ENCODE data around the gene FSIP1. TPM values are rescaled to one million over a fixed set of nuclear protein-coding genes. Genes with fewer than 3 reads are reported as not detected.

The FSIP1 gene
- total and polyA plus RNA-seq, 5 donors: 0.16 to 0.53 (median 0.34) TPM

DNA sequence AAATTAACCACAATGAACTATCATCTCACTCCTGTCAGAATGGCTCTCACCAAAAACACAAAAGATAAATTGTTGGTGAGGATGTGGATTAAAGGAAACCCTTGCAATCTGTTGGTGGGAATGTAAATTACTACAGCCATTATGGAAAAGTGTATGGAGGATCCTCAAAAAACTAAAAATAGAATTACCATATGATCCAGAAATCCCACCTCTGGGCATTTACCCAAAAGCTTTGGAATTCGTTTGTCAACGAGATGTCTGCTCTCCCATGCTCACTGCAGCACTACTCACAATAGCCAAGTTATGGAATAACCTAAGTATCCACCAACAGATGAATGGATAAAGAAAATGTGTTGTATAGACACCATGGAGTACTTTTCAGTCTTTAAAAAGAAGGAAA is 21.6 kb downstream of the FSIP1 start:
- Histone ChIP-seq H3K27ac (ENCODE audit: low read length) (no peak overlapping the region), H3K27me3 (ENCODE audit: control insufficient read depth, insufficient read depth) (no peaks in the 10 kb centered on the region), H3K9me3 (ENCODE audit: control insufficient read depth, low read length) (no peaks in the 10 kb centered on the region), H3K4me1 (ENCODE audit: control insufficient read depth, insufficient read depth, low read length) (no peaks in the 10 kb centered on the region), H3K4me3 (ENCODE audit: low read length) (no peak overlapping the region)
- intact Hi-C loops (cut with DNase I): loop anchor here in 1 of 4 donors (10.0 kb wide), 1 partner anchor 156 kb away; no protein-coding TSS in a partner anchor
- DNase-seq (no peak), ATAC-seq (no peak)
- 40% methylated on average over 2 of the region's 2 CpGs for WGBS

DNA sequence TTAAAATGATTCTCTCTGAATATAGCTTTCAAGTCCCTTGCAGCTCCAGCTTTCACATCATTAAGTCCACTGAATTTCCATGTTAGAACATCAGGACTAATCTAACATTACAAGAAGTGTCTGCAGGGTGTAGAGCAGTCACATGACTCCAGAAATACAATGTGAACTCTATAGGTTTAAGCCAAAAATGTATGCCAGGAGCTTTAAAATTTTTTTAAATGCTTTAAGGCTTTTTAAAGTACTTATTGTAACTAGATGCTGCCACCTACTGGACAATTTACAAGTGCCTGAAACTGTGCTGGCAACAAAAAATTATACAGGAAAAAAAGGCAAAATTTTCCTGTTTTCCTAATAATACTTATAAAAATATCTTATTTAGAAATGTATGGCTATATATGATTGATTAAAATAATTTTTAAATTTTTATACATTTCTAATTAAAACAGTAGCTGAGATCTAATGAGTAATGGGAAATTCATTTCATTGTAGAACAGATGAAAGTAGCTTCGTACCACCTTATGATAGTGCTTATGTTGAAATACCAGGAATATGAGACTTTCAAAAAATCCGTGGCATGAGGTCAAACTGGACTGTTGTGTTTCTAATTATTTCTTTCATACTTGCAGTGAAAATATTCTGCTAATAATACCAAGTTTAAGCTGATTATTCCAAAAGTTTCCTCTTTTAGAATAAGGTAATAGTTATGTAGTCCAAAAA is 25.7 kb downstream of the FSIP1 start:
- 49% methylated on average over 2 of the region's 2 CpGs for WGBS
- ATAC-seq (no peak), DNase-seq (no peak)
- Histone ChIP-seq H3K27me3 (ENCODE audit: control insufficient read depth, insufficient read depth) (no peaks in the 10 kb centered on the region), H3K4me1 (ENCODE audit: control insufficient read depth, insufficient read depth, low read length) (no peaks in the 10 kb centered on the region), H3K9me3 (ENCODE audit: control insufficient read depth, low read length) (no peaks in the 10 kb centered on the region), H3K27ac (ENCODE audit: low read length) (no peak overlapping the region), H3K4me3 (ENCODE audit: low read length) (no peak overlapping the region)
- intact Hi-C loops (cut with DNase I): loop anchor here (5.0 to 10.0 kb wide), 6 partner anchors 70 to 1052 kb away; partner anchors contain the start of gene THBS1 (in 1 of the 4)

DNA sequence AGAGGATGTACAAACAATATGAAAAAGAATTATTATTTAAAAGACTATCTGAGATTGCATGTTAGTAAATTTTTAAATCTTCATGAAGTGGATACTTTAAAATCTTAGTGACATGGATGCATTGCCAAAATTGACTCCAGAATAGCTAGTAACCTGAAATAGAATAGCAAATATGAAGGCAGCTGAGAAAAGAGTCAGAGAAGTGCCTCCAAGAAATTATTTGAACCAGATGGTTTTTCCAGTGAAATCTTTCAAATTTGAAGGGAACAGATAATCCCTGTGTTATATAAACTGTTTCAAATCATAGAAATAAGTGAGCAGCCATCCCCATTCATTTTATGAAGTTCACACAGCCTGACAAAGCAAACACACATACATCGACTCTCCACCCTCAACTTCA is 29.6 kb downstream of the FSIP1 start:
- no peak overlapping the region for H3K27ac ChIP-seq (ENCODE audit: low read length)
- H3K4me3 ChIP-seq (ENCODE audit: low read length): no peak overlapping the region
- no peaks in the 10 kb centered on the region for H3K9me3 ChIP-seq (ENCODE audit: control insufficient read depth, low read length)
- ATAC-seq (no peak), DNase-seq (no peak)
- WGBS: 75% methylated on average over 1 of the region's 1 CpG
- intact Hi-C loops (cut with DNase I): loop anchor here (5.0 to 10.0 kb wide), 4 partner anchors 66 to 1048 kb away; partner anchors contain the start of gene THBS1 (in 1 of the 4)
- no peaks in the 10 kb centered on the region for H3K27me3 ChIP-seq (ENCODE audit: control insufficient read depth, insufficient read depth)
- no peaks in the 10 kb centered on the region for H3K4me1 ChIP-seq (ENCODE audit: control insufficient read depth, insufficient read depth, low read length)

DNA sequence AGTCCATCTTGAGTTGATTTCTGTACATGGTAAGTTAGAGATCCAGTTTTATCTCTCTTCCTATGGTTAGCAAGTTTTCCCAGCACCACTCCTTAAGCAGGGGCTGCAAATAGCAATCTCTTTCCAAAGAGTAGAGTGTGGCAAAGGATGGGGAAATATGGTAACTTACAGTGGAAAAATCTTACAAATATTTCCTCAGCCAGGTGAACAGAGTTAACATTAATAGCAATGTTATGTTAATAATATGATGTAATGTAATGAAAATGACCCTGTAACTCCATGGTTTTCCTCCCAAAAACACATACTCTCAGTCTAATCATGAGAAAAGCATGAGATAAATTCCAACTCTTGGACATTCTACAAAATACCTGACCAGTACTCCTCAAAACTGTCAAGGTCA is 30.4 kb downstream of the FSIP1 start:
- DNase-seq: no peak
- no peak overlapping the region for H3K27ac ChIP-seq (ENCODE audit: low read length)
- H3K9me3 ChIP-seq (ENCODE audit: control insufficient read depth, low read length): no peaks in the 10 kb centered on the region
- intact Hi-C loops (cut with DNase I): loop anchor here (5.0 to 10.0 kb wide), 4 partner anchors 65 to 1047 kb away; partner anchors contain the start of gene THBS1 (in 1 of the 4)
- H3K4me3 ChIP-seq (ENCODE audit: low read length): no peak overlapping the region
- no peaks in the 10 kb centered on the region for H3K27me3 ChIP-seq (ENCODE audit: control insufficient read depth, insufficient read depth)
- H3K4me1 ChIP-seq (ENCODE audit: control insufficient read depth, insufficient read depth, low read length): no peaks in the 10 kb centered on the region
- ATAC-seq: no peak

DNA sequence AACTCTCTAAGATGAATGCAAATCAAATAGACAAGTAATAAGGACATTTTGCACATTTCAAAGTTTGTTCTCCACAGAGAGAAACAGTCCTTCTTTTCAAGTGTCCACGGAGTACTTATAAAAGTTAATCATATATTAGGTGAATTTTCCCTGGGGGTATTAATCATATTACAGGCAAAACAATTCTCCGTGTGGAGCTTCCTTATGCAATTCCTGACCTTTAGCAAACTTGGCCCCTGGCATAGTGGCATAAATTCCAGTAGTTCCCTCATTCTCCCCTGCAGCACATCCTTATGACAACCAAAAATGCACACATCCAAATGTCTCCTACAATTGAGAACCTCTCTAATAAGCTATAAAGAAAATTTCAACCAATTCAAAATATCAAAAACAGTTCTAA is 34.4 kb downstream of the FSIP1 start:
- no peaks in the 10 kb centered on the region for H3K27me3 ChIP-seq (ENCODE audit: control insufficient read depth, insufficient read depth)
- DNase-seq (no peak), ATAC-seq (no peak)
- no peaks in the 10 kb centered on the region for H3K4me1 ChIP-seq (ENCODE audit: control insufficient read depth, insufficient read depth, low read length)
- no peak overlapping the region for H3K4me3 ChIP-seq (ENCODE audit: low read length)
- intact Hi-C loops (cut with DNase I): loop anchor here in 1 of 4 donors (10.0 kb wide), 1 partner anchor 153 kb away; no protein-coding TSS in a partner anchor
- no peaks in the 10 kb centered on the region for H3K9me3 ChIP-seq (ENCODE audit: control insufficient read depth, low read length)
- no peak overlapping the region for H3K27ac ChIP-seq (ENCODE audit: low read length)
- 50% methylated on average over 2 of the region's 2 CpGs for WGBS

DNA sequence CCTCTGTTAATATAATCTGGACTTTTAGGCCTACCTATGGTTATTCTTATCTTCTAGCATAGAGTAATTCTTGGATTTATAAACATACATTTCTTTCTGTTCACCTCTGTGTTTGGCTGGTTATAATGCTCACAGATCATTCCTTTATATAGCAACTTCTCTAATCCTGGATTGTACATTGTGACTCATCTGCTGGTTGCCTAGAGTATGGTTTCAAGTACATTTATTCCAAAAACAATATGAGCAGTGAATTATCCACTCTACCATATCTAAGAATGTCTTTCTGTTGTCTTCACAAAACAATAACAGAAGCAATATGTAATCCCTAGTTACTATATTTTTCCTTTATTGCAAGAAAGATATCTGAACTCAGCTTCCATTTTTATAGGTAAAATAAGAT is 35.3 kb downstream of the FSIP1 start:
- DNase-seq: no peak
- no peak for ATAC-seq
- no peaks in the 10 kb centered on the region for H3K9me3 ChIP-seq (ENCODE audit: control insufficient read depth, low read length)
- H3K4me3 ChIP-seq (ENCODE audit: low read length): no peak overlapping the region
- no peaks in the 10 kb centered on the region for H3K4me1 ChIP-seq (ENCODE audit: control insufficient read depth, insufficient read depth, low read length)
- no peaks in the 10 kb centered on the region for H3K27me3 ChIP-seq (ENCODE audit: control insufficient read depth, insufficient read depth)
- intact Hi-C loops (cut with DNase I): loop anchor here in 1 of 4 donors (10.0 kb wide), 1 partner anchor 153 kb away; no protein-coding TSS in a partner anchor
- no peak overlapping the region for H3K27ac ChIP-seq (ENCODE audit: low read length)

DNA sequence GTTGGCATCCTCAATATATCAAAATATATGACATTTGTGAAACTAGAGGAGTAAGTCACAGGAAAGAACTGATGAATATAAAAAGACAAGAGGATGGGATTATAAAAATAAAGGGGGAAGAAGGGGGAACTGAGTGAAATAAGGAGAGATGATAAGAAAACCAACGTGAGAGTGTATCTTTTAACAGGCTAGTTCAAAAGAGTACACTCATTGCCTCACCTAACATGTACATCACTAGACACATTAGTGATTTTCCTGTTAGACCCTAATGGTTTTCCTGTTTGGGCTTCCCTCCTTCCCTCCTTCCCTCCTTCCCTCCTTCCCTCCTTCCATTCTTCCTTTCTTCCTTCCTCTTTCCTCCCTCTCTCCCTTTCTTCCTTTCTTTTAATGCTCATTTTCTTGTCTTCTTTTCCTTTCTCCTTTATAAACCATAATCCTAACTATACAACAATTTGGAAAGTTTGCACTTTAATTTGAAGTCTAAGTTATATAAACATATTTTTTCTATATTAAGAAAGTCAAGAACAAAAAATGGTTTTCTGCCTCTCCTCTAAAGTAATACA is 35.8 kb downstream of the FSIP1 start:
- WGBS: 53% methylated on average over 1 of the region's 1 CpG
- H3K27ac ChIP-seq (ENCODE audit: low read length): no peak overlapping the region
- intact Hi-C loops (cut with DNase I): loop anchor here in 1 of 4 donors (10.0 kb wide), 1 partner anchor 152 kb away; no protein-coding TSS in a partner anchor
- H3K4me3 ChIP-seq (ENCODE audit: low read length): no peak overlapping the region
- no peaks in the 10 kb centered on the region for H3K27me3 ChIP-seq (ENCODE audit: control insufficient read depth, insufficient read depth)
- H3K4me1 ChIP-seq (ENCODE audit: control insufficient read depth, insufficient read depth, low read length): no peaks in the 10 kb centered on the region
- H3K9me3 ChIP-seq (ENCODE audit: control insufficient read depth, low read length): no peaks in the 10 kb centered on the region
- DNase-seq (no peak), ATAC-seq (no peak)

DNA sequence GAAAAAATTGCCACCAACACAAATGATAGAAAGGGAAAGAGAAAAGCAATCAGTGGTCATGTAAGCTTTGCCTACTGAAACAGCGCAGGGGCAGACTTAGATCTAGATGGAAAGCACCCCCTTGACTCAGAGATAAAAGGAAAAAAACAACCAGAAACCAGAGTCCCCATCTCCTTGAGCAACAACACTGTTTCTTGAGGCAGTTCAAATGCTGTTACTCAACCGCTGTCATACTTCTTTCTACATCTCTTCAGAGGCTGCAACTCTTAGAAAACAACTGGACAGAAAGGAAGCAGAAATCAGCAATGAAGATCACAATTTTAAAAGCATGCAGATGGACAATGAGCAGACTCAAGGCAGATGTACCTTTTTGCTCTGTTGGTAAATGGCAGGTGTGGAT is 36.5 kb downstream of the FSIP1 start:
- H3K4me3 ChIP-seq (ENCODE audit: low read length): no peak overlapping the region
- WGBS: 96% methylated on average over 2 of the region's 2 CpGs
- H3K27ac ChIP-seq (ENCODE audit: low read length): no peak overlapping the region
- DNase-seq: no peak
- ATAC-seq: no peak
- no peaks in the 10 kb centered on the region for H3K9me3 ChIP-seq (ENCODE audit: control insufficient read depth, low read length)
- intact Hi-C loops (cut with DNase I): loop anchor here in 1 of 4 donors (10.0 kb wide), 1 partner anchor 151 kb away; no protein-coding TSS in a partner anchor
- no peaks in the 10 kb centered on the region for H3K27me3 ChIP-seq (ENCODE audit: control insufficient read depth, insufficient read depth)
- no peaks in the 10 kb centered on the region for H3K4me1 ChIP-seq (ENCODE audit: control insufficient read depth, insufficient read depth, low read length)

DNA sequence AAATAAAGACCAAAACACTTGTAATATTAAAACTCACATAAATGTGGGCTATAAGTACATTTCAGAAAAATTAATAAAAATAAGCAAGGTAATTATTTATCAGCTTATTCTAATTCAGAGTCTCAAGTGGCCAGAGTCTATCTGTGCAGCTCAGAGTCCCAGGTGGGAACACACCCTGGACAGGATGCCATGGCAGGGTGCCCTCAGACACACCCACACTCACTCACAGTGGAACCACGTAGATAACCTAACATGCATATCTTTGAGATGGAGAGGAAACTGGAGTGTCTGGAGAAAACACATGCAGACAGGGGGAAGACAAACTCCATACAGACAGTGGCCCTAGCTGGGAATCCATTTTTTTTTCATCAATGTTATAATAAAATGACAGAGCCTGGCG is 37.2 kb downstream of the FSIP1 start:
- intact Hi-C loops (cut with DNase I): loop anchor here in 1 of 4 donors (10.0 kb wide), 1 partner anchor 151 kb away; no protein-coding TSS in a partner anchor
- 71% methylated on average over 2 of the region's 2 CpGs for WGBS

DNA sequence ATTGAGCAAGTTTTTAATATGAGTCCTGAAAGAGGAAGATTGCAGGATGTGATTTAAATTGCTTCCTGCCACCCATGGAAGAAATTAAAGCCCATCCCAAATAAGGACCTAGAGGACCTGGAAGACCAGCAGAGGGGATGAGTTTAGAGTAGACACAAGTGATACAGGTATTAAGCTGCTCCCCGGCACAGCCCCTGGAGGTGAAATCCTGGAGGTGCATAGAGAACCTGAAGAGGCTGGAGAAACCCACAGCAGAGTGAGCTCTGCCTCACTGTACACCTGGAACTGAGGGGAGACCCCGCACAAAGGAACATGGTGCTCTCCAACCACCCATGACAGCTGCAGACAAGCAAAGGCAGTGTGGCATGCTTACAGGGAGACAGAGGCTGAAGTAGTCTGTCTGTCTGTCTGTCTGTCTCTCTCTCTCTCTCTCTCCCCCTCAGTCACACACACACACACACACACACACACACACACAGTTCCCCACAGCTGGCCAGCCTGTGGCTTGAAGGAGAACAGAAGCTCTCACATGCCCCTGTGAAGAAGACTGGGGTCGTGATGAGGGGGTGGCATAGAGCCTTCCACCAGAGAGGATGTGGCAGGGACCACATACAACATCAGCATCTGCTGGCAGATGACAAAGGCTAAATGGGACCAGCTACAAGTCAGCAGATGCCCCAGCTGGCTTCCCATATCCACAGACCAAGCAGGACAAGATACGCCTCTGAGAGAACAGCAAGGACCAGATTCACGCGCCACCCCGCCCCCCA is 38.1 kb downstream of the FSIP1 start:
- no peak overlapping the region for H3K27ac ChIP-seq (ENCODE audit: low read length)
- DNase-seq: no peak
- no peaks in the 10 kb centered on the region for H3K4me1 ChIP-seq (ENCODE audit: control insufficient read depth, insufficient read depth, low read length)
- intact Hi-C loops (cut with DNase I): loop anchor here in 1 of 4 donors (10.0 kb wide), 1 partner anchor 150 kb away; no protein-coding TSS in a partner anchor
- H3K4me3 ChIP-seq (ENCODE audit: low read length): no peak overlapping the region
- no peak for ATAC-seq
- WGBS: 93% methylated on average over 7 of the region's 7 CpGs
- H3K9me3 ChIP-seq (ENCODE audit: control insufficient read depth, low read length): no peaks in the 10 kb centered on the region
- no peaks in the 10 kb centered on the region for H3K27me3 ChIP-seq (ENCODE audit: control insufficient read depth, insufficient read depth)

More for the DNA sequence above, 37.2 kb downstream of the FSIP1 start:
- ATAC-seq (no peak), DNase-seq (no peak)
- Histone ChIP-seq H3K4me1 (ENCODE audit: control insufficient read depth, insufficient read depth, low read length) (no peaks in the 10 kb centered on the region), H3K9me3 (ENCODE audit: control insufficient read depth, low read length) (no peaks in the 10 kb centered on the region), H3K4me3 (ENCODE audit: low read length) (no peak overlapping the region), H3K27me3 (ENCODE audit: control insufficient read depth, insufficient read depth) (no peaks in the 10 kb centered on the region), H3K27ac (ENCODE audit: low read length) (no peak overlapping the region)

Data from right cardiac atrium (tissue), 5 donors.